Kasumi-1 (cell line): Measurements from ENCODE around the gene GNAZ.
"Not testable (repeated sequence)": the region's sequence is repeated elsewhere in the genome, so short reads cannot be mapped to it uniquely, and the experiment has no call there.

Source experiments
- DNase-seq, 2 experiments: peaks; one replicate each; lab custom pipeline; 2025; lab: John Stamatoyannopoulos, UW

The GNAZ gene

DNA sequence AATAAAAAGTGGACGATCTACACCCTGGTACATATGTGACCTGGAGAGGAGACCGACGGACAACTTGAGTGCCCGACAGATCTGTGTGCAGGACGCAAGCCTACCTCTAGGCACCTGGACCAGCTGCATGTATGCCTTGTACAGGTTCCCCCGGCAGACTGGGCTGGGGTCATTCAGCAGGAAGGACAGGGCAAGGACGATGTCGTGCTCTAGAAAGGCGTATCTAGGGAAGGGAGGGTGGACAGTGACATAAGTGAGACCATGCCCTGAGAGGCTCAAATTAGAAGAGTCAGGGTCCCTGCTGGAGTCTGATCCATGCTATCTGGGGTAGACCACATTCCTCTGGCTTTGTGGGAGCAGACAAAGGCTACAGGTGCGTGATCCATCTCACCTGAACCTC is 63.6 kb downstream of the GNAZ start:
- DNase-seq = no peak

DNA sequence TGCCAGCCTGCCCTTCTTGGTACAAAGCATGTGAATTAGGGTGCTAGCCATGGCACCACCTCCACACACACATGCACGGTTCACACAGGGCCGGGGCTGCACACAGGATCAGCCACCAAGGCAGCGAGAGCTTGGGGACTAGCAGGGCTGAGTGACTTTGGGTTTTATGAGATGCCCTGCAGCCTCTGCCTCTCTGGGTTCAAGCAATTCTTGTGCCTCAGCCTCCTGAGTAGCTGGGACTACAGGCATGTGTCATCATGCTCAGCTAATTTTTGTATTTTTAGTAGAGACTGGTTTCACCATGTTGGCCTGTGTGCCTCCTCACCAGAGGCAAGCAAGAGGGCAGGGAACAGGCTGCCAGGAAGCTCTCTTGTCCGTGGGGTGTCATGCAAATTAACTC is 66.7 kb downstream of the GNAZ start:
- DNase-seq = not testable (repeated sequence)

DNA sequence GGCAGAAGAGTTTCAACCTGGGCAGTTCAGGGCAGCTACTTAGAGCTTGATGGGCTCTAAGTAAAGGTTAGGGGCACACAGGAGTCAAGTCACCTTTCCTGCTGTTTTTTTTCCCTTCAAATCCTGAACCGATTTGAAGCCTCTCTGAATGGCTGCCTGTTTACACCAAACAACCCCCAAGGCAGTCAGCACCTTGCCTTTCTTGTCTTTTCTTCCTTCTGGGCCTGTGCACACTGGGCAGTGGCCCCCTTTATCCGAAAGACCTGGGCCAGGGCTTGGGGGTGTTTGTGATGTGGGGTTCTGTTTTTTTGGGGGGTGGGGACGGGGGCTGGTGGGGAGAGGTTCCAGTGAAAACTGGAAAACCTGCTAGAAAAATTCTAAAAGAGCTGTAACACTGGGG is 67.1 kb downstream of the GNAZ start:
- no peak for DNase-seq

DNA sequence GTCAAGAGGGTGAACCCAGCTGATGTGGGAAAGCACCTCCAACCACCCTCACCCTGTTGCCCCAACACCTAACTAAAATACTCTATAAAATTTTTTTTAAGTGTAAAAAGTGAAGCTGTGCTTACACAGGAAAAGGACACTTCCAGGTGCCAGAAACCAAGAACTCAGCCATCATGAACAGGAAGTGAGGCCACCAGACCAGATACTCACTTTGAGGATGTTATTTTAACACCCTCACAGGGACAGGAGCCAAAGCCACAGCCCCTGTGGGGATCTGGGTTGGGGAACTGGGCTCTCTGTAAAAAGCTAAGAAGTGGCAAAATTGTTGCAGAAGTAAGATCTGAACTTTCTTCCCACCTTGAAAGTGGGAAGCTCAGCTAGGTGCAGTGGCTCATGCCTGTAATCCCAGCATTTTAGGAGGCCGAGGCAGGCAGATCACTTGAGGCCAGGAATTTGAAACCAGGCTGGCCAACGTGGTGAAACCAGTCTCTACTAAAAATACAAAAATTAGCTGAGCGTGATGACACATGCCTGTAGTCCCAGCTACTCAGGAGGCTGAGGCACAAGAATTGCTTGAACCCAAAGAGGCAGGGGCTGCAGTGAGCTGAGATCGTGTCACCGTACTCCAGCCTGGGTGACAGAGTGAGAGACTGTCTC is 67.7 kb downstream of the GNAZ start:
- DNase-seq = peak; percentile 82 to 89

DNA sequence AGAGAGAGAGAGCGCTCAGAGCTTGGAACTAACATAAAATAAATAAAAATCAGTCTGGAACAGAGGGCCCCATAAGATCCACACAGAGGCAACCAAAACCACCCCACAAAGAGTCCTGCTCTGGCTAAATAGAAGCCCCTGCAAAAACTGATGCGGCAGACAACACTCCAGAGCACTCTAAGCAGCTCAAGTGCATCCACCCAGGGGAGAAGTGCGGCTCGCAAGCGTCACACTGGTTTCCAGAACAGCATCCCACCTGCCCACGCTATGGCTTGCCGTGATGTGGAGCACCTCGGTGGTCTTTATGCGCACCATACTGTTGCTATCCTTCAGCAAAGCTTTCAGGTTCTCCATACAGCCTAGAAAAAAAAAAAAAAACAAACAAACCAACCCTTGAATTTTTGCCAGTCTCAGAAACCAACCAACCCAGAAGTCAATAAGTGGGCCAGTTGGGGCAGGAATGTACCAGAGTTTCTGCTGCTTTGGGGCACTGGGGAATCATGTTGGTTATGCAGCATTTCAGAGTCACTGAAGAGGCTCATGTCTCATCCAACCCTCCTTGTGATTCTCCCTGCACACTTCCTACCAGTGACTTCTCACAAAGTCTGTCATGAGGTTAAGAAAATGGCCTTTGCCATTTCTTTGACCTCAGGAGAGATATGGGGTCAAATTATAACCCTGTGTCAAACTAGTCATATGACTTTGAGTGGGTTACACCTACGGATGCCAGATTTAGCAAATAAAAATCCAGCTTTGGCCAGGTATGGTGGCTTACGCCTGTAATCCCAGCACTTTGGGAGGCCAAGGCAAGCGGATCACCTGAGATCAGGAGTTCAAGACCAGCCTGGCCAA is 68.5 kb downstream of the GNAZ start:
- no peak for DNase-seq

DNA sequence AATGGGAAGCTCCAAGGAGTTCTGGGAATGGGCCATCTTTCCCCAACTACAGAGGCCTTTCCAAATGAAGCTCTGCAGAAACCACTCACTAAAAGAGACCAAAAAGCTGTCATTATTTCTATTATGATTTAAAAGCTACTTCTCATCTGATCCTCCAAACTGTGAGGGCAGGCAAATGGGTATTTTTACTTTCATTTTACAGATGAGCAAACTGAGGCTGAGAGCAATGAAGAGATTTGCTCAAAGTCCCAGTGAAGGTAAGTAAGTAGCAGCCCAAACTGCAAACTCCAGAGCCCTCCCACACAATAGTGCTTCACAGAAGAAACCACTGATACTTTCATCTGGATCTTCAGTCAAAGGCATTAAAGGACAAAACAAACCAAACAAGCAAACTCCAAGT is 70.1 kb downstream of the GNAZ start:
- no peak for DNase-seq

DNA sequence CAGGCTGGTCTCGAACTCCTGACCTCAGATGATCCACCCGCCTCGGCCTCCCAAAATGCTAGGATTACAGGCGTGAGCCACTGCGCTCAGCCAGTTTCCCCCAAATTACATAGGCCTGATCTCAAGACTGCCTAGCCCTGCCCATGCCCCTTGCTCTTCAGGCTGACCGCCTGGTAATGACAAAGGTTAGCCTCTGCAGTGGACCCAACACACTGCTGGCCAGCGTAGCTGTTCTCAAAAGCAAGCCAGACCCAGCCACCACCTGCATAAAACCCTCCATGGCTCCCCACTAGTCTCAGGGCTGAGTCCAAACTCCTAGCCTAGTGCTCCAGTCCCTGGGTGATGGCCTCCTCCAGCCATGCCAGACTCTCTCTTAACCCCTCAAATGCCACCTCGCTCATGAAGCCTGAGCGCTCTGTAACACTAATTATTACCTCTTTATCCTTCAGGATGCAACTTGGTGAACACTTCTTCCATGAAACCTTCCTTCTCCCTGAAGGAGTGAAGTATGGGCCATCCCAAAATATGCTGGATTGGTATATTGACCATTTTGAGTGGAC is 72.3 kb downstream of the GNAZ start:
- no peak for DNase-seq

DNA sequence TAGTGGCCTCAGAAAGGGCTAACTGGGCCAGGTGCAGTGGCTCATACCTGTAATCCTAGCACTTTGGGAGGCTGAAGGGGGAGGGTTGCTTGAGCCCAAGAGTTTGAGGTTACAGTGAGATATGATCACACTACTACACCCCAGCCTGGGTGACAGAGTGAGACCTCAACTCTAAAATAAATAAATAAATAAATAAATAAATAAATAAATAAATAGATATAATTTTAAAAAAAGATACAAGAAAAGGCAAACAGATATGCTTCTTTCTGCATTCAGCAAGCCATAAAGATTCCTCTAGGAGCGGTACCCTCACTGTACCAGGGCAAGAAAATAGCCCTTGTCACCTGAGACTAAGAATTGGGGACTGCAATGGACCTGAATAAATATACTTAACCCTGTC is 72.8 kb downstream of the GNAZ start:
- no peak for DNase-seq

DNA sequence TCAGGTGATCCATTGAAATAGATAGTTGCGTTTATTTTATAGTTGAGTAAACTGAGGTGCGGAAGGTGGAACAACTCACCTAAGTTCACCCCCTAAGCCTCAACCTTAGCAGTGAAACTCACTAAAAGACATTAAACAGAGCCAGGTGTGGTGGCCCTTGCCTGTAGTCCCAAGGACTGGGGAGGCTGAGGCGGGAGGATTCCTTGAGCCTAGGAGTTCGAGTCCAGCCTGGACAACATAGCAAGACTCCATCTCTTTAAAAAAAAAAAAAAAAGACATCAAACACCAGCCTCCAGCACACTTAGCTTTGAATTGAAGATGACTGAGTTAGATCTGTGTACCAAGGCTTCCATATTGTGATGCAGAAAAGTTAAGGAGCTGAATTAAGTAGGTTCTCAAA is 74.1 kb downstream of the GNAZ start:
- DNase-seq = no peak

DNA sequence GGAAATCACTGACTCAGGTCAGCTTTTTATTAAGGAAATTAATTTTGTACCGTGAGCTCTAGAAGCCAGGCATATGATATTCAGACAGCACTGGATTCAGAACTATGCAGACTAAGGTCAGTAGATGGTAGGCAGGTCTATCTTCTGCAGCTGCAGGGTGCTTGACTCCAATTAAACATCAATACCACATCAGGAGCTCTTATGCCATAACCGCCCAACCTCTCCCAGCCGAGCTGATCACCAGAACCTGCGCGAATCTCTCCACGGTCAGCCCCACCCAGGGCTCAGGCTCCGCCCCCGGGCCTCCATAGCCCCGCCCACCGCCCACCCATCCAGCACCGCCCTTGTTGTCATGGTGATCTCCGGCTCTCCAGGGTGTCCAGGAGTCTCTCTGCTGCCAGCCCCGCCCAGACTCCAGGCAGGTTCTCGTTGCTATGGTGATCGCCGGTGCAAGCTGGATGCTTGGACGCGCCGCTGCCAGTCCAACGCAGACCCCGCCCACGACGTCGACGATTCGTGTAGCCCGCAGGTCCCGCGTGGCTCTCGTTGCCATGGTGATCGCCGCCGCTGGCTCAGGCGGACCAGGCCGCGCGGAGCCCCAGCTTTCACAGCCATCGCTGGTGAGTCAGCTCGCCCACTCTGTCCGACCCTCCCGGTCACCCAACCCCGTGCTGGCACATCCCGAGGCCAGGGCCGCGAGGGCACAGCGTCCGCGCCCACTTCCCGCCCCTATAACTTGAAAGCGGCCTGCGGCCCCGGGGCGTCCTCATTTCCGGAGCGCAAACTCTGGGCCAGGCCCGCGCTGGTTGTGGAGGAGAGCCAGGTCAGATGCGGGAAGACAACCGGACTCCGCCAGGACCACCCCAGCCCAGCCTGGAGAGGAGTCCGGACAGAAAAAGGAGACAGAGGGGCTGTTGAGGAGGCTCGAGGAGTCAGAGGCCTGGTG is 74.9 kb downstream of the GNAZ start, which contains the start of gene RAB36:
TSS of gene RAB36 (plus strand) at position 546 of the 946 bp plus-strand sequence. CDS start 1,140 bp downstream, outside the sequence.
- DNase-seq = no peak

DNA sequence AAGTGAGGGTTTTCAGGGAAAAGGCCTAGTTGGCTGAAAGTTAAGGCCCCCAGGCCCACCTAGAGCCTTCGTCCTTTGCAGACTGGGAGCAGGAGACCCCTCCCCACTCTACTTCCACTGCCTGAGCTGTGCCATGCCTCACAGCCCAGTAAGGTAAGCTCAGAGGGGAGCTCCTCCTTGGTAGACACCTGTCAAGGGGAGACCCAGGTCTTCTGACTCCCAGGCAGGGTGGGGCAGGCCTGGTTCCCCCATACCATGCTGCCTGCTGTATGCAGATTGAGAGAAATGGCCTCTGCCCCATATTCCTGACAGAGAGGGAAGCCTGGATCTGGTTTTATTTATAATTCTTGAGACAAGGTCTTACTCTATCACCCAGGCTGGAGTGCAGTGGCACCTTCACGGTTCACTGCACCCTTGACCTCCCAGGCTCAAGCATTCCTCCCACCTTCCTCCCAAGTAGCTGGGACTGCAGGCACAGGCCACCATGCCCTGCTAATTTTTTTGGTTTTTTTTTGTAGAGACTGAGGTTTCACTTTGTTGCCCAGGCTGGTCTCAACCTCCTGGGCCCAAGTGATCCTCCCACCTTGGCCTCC is 75.7 kb downstream of the GNAZ start:
- DNase-seq = no peak

DNA sequence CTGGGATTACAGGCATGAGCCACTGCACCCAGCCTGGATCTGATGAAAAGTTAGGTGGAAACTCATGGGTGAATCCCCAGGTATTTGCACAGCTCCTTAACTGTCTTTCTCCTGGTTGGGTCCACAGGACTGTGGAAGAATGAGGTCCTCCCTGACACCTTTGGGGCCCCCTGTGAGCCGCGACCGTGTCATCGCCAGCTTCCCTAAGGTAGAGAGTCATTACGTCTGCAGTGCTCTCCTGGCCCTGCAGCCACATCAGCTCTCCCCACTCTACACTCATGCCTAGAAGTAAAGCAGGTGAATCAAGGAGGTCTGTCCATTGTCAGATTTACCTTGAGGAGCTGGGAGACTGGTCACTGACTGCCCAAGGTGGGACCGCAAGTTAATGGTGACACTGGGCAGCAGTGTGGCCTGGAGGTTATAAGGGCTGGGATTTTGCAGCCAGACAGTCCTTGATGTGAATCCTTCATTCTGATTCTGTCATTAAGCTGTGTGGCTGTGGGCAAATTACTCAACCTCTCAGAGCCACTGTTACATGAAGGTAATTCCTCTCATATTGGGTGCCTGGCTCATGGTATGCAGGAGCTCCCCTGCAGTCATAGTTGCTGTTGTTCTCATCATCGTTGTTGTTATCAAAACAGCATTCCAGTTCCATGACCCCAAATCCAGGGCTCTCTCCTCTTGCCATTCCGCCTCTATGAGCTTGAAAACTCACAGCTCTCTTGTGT is 76.3 kb downstream of the GNAZ start:
- no peak for DNase-seq

DNA sequence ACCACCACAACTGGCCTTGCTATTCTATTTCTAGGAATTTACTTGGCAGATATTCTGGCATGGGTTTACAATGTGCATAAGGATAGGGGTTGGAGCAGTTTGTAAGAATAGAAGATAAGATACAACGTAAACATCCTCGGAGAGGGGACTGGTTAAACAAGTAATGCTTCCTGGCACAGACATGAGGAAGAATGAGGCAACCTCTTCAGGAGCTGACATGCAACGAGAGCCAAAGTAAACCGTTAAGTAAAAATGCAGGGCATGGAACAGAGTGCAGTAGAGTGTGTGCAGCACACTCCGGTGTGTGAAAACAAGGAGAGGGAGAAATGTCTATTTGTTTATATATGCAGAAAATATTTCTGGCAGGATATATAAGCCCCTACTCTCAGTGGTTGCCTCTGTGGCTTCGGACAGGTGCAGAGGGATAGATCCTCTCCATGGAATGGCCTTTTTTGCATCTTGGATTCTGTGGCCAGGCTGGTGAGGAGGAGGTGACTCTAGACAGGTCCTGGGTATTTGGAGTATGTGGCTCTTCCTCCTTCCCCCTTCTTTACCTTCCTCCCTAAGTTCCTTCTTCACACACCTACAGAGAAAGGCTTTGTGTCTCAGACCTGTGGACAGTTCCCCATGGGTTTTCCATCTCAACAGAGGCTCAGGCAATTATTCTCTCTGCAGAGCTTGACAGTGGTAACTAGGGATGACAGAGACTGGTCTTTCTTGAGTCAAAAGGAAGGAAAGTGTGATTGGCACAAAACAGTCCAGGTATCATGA is 77.5 kb downstream of the GNAZ start:
- no peak for DNase-seq

DNA sequence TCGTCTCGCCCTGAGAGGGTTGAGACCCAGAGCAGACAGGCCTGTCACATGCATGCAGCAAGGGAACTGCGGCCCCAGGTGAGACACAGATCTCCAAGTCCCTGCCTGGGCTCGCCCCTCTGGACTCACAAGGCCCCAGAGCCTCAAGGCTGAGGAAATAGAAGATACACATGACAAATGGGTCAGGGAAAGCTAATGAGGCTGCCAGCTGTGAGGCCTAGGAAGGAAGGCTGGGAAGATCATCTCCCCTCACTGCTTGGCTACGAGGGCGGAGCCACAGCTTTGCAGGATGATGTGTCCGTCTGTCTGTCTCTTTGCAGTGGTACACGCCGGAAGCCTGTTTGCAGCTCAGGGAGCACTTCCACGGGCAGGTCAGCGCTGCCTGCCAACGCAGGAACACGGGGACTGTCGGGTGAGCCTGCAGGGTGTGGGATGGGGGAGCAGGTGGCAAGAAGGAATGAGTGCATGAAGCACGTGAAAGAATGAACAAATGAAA is 79.5 kb downstream of the GNAZ start:
- no peak for DNase-seq

DNA sequence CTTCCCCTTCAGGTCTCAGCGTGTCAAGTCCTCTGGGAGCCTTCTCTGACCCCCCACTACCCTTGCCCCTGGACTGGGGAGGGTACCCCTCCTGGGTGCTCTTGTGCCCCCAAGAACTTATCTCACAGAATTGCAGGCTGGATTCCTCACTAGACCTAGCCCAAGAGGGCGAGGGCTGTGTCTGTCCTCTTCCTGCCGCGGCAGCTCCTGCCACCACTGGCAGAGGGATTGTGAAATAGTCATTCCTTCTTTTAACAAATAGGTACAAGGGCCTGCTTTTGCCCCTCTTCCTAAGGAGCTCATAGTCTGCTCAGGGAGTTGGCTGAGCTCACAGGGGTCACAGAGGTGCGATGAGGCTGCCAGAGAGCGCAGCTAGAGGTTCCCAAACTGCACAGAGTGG is 80.4 kb downstream of the GNAZ start:
- no peak for DNase-seq

DNA sequence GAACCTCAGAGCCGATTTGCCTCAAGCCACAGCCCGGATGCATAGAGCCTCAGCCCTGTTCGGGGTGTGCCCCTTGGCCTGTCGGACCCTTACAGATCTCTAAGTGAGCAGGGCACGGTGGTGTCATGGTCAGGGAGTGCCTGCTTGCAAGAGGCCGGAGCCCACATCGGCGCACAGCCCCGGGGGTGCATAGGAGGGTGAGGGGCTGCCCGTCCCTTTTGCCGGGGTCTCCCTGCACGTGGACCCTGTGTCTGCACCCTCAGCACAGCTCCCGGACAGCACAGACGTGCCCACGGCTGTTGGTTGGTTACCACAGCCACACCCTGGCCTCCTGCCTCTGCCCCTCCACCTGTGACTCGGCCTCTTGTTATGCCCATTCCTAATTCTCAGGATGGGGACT is 81.5 kb downstream of the GNAZ start:
- DNase-seq = no peak

DNA sequence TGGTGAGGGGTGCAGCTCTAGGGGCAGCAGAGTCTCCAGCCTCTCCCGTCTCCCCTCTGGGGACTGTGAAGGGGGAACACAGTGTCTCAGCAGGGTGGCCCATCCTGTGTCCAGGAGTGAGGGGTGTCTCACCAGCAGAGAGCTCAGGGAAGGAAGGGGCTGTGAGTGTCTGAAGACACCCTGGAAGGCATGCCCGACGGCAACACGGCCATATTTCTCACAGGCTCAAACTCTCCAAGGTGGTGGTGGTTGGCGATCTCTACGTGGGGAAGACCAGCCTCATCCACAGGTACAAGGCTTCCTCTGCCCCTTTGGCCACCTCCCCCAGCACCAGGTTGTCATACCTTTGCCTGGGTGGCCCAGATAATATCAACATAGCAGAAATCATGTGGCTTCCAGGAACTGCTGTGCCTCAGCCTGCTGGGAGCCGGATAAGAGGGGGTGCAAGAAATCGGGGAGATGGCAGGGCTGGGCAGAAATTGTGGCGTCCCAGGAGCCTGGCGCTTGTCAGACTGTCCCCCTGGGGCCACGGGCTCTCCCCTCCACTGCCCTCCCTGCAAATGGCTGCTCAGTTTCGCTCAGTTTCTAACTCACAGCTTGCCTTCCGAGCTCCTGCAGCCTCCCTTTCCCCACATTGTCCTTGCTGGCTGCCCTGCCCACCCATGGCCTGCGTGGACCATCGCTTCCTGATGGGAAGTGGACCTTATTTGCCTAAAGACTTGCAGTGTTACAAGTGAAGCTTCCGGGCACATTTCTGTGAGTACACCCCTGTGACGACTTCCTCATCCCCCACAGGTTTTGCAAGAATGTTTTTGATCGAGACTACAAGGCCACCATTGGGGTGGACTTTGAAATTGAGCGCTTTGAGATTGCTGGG is 82.2 kb downstream of the GNAZ start:
- DNase-seq = no peak

DNA sequence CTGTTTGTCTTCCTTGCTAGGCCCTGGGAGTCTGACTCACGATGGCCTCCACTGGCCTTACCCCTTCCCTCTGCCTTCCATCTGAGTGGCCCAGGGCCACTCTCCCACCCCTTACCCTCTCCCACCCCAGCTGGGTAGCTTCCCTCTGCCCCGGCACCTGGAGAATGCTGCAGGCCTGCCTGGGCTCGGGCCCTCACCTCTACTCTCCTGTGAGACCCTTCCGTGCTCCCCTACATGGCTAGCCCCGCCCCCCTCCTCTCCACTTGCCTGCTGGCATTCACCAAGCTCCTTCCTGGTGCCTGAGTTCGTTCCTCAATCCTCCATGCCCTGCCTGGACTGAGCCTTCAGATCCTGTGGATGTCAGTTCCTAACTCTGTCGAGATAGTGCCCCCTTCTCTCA is 83.7 kb downstream of the GNAZ start:
- no peak for DNase-seq

DNA sequence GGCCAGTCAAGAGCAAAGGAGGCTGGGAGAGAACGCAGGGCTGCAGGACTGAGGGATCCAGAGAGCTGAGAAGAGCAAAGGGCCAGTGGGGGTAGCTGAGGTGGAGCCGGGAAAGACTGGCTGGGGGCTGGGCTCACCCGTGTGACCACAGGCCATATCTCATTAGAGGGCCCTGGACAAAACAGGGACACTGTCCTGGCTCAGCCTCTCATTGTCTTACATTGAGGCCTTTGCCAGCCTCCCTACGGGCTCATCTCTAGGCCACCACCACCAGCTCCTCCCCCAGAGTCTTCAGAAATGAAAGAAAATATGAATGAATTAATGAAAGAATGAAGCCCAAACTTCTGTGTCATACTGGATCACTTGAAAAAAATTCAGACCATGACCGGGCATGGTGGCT is 84.1 kb downstream of the GNAZ start:
- DNase-seq = no peak
